Activated T-helper 1 cell treated with anti-CD3 and anti-CD28 coated beads, Interleukin-12 subunit alpha, Interleukin-12 subunit beta, Interleukin-2, Interleukin-4 antibody, amounts not matched to agents 30 ng/mL and 10 ng/mL and 1 ng/mL, durations not matched to agents 14 hours and 24 hours and 36 hours (primary cell): Measurements from ENCODE around the gene ABCC1. TPM values are rescaled to one million over a fixed set of nuclear protein-coding genes. Genes with fewer than 3 reads are reported as not detected.

Experiments used
- DNase-seq: peaks from one replicate; pipeline ENCODE4 v3.0.0; 2021; ENCODE audit warnings: low spot score
- H3K27ac Mint-ChIP-seq: one replicate; pipeline ENCODE4 v1.8.0; 2021; ENCODE audit warnings: mild to moderate bottlenecking, mixed read lengths
- H3K27me3 Mint-ChIP-seq: one replicate; pipeline ENCODE4 v1.8.0; 2022; ENCODE audit warnings: mild to moderate bottlenecking, moderate library complexity, mixed read lengths; ENCODE audit not compliant: insufficient read depth
- H3K36me3 Mint-ChIP-seq: one replicate; pipeline ENCODE4 v1.8.0; 2021; ENCODE audit warnings: low read depth, mixed read lengths
- H3K4me1 Mint-ChIP-seq: one replicate; pipeline ENCODE4 v1.8.0; 2021; ENCODE audit warnings: low read depth, mixed read lengths
- H3K4me3 Mint-ChIP-seq: one replicate; pipeline ENCODE4 v1.8.0; 2021; ENCODE audit warnings: mild to moderate bottlenecking, moderate library complexity, mixed read lengths
- H3K9me3 Mint-ChIP-seq: one replicate; pipeline ENCODE4 v1.8.0; 2021; ENCODE audit warnings: mixed read lengths
- intact Hi-C: fragments of 100-400 bp; cut with micrococcal nuclease; formaldehyde crosslinking; loops from one replicate; pipeline ENCODE4 v1.15.1; 2024
- total RNA-seq: library from RNA; stranded (reverse); gene quantifications from 2 replicates; pipeline ENCODE4 v1.2.3, GENCODE V29; 2022

Gene ABCC1
- total RNA-seq, 1 donor from 2014 or later, result 108 TPM

- Mint-ChIP-seq H3K9me3 (no peaks in the 10 kb centered on the region), H3K36me3 (peaks cover 44% of the 10 kb centered on the region), H3K27ac (no peak overlapping the region), H3K4me3 (no peak overlapping the region), H3K4me1 (no peaks in the 10 kb centered on the region), H3K27me3 (no peaks in the 10 kb centered on the region)
- DNase-seq, result no peak
- intact Hi-C loops, result no loop called here
These were observed 187.2 kb downstream of the ABCC1 start for GRCh38 chr16:16136588-16136987.

GRCh38 chr16:16137110-16137509 lies 187.7 kb downstream of the ABCC1 start:
- Mint-ChIP-seq H3K4me3 (no peak overlapping the region), H3K36me3 (peaks cover 45% of the 10 kb centered on the region), H3K9me3 (no peaks in the 10 kb centered on the region), H3K4me1 (no peaks in the 10 kb centered on the region), H3K27ac (no peak overlapping the region), H3K27me3 (no peaks in the 10 kb centered on the region)
- DNase-seq, result no peak
- intact Hi-C loops, result no loop called here

GRCh38 chr16:16138034-16138635 lies 188.7 kb downstream of the ABCC1 start:
- H3K27ac Mint-ChIP-seq, result no peak overlapping the region
- no peak overlapping the region for H3K4me3 Mint-ChIP-seq
- intact Hi-C loops, result no loop called here
- no peaks in the 10 kb centered on the region for H3K9me3 Mint-ChIP-seq
- H3K4me1 Mint-ChIP-seq, result no peaks in the 10 kb centered on the region
- H3K36me3 Mint-ChIP-seq, result peaks cover 48% of the 10 kb centered on the region
- DNase-seq, result no peak
- no peaks in the 10 kb centered on the region for H3K27me3 Mint-ChIP-seq

GRCh38 chr16:16139061-16139460 lies 189.6 kb downstream of the ABCC1 start:
- DNase-seq, result no peak
- H3K4me3 Mint-ChIP-seq, result no peak overlapping the region
- H3K27ac Mint-ChIP-seq, result no peak overlapping the region
- peaks cover 43% of the 10 kb centered on the region for H3K36me3 Mint-ChIP-seq
- no peaks in the 10 kb centered on the region for H3K27me3 Mint-ChIP-seq
- intact Hi-C loops, result no loop called here
- no peaks in the 10 kb centered on the region for H3K4me1 Mint-ChIP-seq
- H3K9me3 Mint-ChIP-seq, result no peaks in the 10 kb centered on the region

- H3K27me3 Mint-ChIP-seq, result no peaks in the 10 kb centered on the region
- DNase-seq, result no peak
- H3K27ac Mint-ChIP-seq, result no peak overlapping the region
- H3K36me3 Mint-ChIP-seq, result peaks cover 44% of the 10 kb centered on the region
- intact Hi-C loops, result no loop called here
- H3K4me3 Mint-ChIP-seq, result no peak overlapping the region
- H3K9me3 Mint-ChIP-seq, result no peaks in the 10 kb centered on the region
- H3K4me1 Mint-ChIP-seq, result no peaks in the 10 kb centered on the region
These were observed 190.4 kb downstream of the ABCC1 start for GRCh38 chr16:16139806-16140205.

GRCh38 chr16:16140537-16140936 lies 191.1 kb downstream of the ABCC1 start:
- Mint-ChIP-seq H3K4me1 (no peaks in the 10 kb centered on the region), H3K4me3 (no peak overlapping the region), H3K27me3 (no peaks in the 10 kb centered on the region), H3K9me3 (no peaks in the 10 kb centered on the region), H3K27ac (no peak overlapping the region), H3K36me3 (peaks cover 38% of the 10 kb centered on the region)
- intact Hi-C loops, result no loop called here
- DNase-seq, result no peak

- Mint-ChIP-seq H3K9me3 (no peaks in the 10 kb centered on the region), H3K27me3 (no peaks in the 10 kb centered on the region), H3K27ac (no peak overlapping the region), H3K4me3 (no peak overlapping the region), H3K36me3 (peaks cover 38% of the 10 kb centered on the region), H3K4me1 (no peaks in the 10 kb centered on the region)
- intact Hi-C loops, result no loop called here
- no peak for DNase-seq
These were observed 191.7 kb downstream of the ABCC1 start for GRCh38 chr16:16141141-16141540.

- H3K4me1 Mint-ChIP-seq, result no peaks in the 10 kb centered on the region
- no peak overlapping the region for H3K4me3 Mint-ChIP-seq
- intact Hi-C loops, result no loop called here
- H3K27me3 Mint-ChIP-seq, result no peaks in the 10 kb centered on the region
- peaks cover 37% of the 10 kb centered on the region for H3K36me3 Mint-ChIP-seq
- no peaks in the 10 kb centered on the region for H3K9me3 Mint-ChIP-seq
- DNase-seq, result no peak
- no peak overlapping the region for H3K27ac Mint-ChIP-seq
These were observed 192.5 kb downstream of the ABCC1 start for GRCh38 chr16:16141784-16142396.

- no peak overlapping the region for H3K27ac Mint-ChIP-seq
These were observed 193.8 kb downstream of the ABCC1 start for GRCh38 chr16:16143038-16143763.

GRCh38 chr16:16143931-16144330 lies 194.5 kb downstream of the ABCC1 start:
- Mint-ChIP-seq H3K4me1 (no peaks in the 10 kb centered on the region), H3K9me3 (no peaks in the 10 kb centered on the region), H3K27ac (no peak overlapping the region), H3K36me3 (peaks cover 34% of the 10 kb centered on the region), H3K27me3 (no peaks in the 10 kb centered on the region), H3K4me3 (no peak overlapping the region)
- intact Hi-C loops, result no loop called here
- DNase-seq, result no peak

More at GRCh38 chr16:16143038-16143763, 193.8 kb downstream of the ABCC1 start:
- Mint-ChIP-seq H3K36me3 (peaks cover 35% of the 10 kb centered on the region), H3K27me3 (no peaks in the 10 kb centered on the region), H3K9me3 (no peaks in the 10 kb centered on the region), H3K4me1 (no peaks in the 10 kb centered on the region), H3K4me3 (no peak overlapping the region)
- intact Hi-C loops, result no loop called here
- DNase-seq, result peak; percentile 3

- intact Hi-C loops, result no loop called here
- DNase-seq, result no peak
- Mint-ChIP-seq H3K36me3 (peaks cover 33% of the 10 kb centered on the region), H3K4me1 (no peaks in the 10 kb centered on the region), H3K9me3 (no peaks in the 10 kb centered on the region), H3K27ac (no peak overlapping the region), H3K27me3 (no peaks in the 10 kb centered on the region), H3K4me3 (no peak overlapping the region)
These were observed 195.0 kb downstream of the ABCC1 start for GRCh38 chr16:16144416-16144815.

- intact Hi-C loops, result no loop called here
- no peak for DNase-seq
- H3K9me3 Mint-ChIP-seq, result no peaks in the 10 kb centered on the region
- no peaks in the 10 kb centered on the region for H3K27me3 Mint-ChIP-seq
- no peak overlapping the region for H3K4me3 Mint-ChIP-seq
- H3K27ac Mint-ChIP-seq, result no peak overlapping the region
- H3K36me3 Mint-ChIP-seq, result peaks cover 26% of the 10 kb centered on the region
- no peaks in the 10 kb centered on the region for H3K4me1 Mint-ChIP-seq
These were observed 195.9 kb downstream of the ABCC1 start for GRCh38 chr16:16145286-16145685.
